GM19397 (cell line): ENCODE data around the gene PCK2.

Source experiments
- ATAC-seq: cut with Tn5 transposase; IDR thresholded peaks from one replicate; pipeline ENCODE4 v1.9.1; 2021; ENCODE audit warnings: mild to moderate bottlenecking, moderate library complexity; ENCODE audit not compliant: unreplicated experiment

PCK2 gene

GRCh38 chr14:24135834-24136683 is 41.9 kb downstream of the PCK2 start, which contains the start of gene PSME1:
Gene PSME1, plus strand, starts transcription at chr14:24136194. Its CDS starts 69 bp downstream, at chr14:24136263.
- peak; percentile 83 for ATAC-seq

DNA sequence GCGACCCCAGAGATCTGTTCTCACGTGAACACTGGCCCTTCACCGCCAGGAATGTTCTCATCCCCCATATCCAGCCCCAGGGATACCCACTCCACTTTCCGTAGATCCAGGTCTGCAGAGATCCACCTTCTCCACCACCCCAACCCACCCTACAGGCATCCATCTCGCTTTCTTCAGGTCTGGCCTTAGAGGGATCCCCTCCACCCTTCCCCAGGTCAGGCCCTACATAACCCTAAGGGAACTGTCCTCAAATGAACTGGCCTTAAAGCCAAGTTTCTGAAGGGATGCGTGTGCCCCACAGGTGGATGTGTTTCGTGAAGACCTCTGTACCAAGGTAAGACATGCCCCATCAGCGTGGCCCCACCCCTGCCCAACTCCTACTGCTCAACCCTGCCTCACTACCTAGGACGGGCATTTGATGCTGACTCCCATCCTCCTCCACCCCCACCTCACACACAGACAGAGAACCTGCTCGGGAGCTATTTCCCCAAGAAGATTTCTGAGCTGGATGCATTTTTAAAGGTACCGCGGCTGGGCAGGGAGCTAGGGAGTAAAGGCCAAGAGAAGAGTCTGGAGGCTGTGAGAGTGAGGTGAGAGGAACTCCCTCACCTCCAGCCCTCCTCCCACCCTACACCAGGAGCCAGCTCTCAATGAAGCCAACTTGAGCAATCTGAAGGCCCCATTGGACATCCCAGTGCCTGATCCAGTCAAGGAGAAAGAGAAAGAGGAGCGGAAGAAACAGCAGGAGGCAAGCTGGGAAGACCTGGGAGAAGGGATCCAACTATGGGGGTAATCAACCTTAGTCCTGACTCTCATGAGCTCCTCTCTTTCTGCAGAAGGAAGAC is 42.8 kb downstream of the PCK2 start:
- no peak for ATAC-seq

DNA sequence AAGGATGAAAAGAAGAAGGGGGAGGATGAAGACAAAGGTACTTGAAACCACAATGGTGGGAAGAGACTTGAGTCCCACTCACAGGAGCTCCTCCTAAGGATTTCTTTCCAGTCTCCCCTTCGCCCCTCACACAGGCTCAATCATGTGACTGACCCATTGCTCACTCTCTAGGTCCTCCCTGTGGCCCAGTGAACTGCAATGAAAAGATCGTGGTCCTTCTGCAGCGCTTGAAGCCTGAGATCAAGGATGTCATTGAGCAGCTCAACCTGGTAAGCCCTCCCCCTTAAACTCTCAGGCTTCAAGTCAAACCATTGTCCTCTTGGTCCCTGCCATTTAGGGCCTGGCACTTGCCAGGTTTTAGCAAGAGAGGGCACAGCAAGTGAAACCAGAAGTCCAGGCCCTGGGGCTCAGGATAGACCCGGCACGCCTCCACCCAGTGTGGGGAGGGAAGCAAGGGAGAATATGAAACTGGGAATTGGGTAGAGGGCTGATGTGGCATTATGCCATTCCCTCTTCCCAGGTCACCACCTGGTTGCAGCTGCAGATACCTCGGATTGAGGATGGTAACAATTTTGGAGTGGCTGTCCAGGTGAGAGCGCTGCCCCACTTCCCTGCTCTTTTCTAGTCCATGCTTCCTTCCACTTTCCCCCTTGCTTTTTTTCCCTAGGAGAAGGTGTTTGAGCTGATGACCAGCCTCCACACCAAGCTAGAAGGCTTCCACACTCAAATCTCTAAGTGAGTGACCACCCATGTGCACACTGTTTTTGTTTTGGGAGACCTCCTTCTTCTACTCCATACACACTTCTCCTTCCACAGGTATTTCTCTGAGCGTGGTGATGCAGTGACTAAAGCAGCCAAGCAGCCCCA is 43.7 kb downstream of the PCK2 start:
- no peak for ATAC-seq

DNA sequence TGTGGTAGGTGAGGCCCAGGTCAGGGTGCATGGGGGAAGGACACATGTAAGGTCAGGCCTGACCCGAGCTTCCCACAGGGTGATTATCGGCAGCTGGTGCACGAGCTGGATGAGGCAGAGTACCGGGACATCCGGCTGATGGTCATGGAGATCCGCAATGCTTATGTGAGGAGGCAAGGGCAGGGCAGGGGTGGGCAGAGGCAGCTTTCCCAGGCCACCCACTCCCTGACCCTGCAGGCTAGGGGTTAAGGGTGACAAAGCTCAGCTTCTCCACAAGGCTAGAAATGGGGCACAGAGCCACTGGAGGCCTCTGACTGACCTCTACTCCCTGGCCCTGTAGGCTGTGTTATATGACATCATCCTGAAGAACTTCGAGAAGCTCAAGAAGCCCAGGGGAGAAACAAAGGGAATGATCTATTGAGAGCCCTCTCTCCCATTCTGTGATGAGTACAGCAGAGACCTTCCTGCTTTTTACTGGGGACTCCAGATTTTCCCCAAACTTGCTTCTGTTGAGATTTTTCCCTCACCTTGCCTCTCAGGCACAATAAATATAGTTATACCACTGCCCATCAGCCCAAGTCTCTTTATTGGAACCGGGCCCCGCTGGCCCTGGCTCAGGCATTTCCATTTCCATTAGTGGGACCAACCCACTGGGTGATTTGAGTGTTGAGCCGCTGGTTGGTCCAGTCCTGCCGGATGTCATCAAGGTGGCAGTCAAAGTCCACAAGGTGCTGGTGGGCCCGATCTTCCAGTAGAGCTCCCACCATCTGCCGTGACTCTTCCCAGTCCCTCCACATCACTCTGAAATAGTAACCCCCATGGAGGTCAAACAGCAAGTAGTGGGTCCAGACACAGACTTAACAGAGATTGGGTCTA is 44.5 kb downstream of the PCK2 start:
- no peak for ATAC-seq

GRCh38 chr14:24139272-24139934 is 45.3 kb downstream of the PCK2 start:
- no peak for ATAC-seq

GRCh38 chr14:24141097-24141880 is 47.2 kb downstream of the PCK2 start, which contains the start of gene EMC9:
Gene EMC9, minus strand, starts transcription at chr14:24141591. Its CDS starts 287 bp downstream, at chr14:24141304.
- ATAC-seq = peak; percentile 82

DNA sequence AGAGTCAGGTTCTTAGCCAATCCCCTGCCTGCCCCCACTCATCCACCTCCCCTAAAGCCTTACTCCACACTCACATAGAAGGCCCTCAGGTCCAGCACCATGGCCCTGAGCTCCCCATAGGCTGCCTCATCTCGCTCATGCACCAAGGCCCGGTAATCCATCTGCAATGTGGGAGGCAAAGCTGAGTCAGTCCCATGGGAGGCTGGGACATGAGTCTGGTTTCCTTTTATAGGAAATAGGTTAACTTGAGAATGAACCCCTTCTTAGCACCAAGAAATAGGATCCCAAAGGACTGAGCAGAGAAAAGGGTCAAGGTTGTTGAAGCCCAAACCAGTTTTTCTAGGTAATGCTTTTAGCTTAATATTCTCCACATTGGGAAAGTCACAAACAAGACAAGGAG is 49.4 kb downstream of the PCK2 start:
- ATAC-seq = no peak

GRCh38 chr14:24144451-24144850 is 50.3 kb downstream of the PCK2 start:
- no peak for ATAC-seq

DNA sequence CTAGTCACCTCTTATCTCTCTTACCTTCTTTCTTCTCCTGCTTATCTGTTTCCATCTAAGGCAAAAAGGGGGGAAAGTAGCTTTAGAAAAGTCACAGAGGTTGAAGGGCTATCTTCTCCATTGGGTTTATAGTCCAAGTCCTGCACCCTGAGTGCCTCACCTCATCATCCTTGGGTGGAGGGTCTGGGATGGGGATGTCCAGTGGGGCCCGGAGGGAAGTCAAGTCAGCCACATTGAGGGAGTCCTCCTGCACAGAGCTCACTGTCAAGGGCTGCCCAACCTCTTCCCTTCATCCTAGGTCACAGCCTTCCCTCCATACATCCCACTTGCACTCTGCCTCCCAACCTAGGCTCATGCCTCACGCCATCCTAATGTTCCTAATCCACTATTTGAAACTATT is 51.1 kb downstream of the PCK2 start:
- no peak for ATAC-seq

DNA sequence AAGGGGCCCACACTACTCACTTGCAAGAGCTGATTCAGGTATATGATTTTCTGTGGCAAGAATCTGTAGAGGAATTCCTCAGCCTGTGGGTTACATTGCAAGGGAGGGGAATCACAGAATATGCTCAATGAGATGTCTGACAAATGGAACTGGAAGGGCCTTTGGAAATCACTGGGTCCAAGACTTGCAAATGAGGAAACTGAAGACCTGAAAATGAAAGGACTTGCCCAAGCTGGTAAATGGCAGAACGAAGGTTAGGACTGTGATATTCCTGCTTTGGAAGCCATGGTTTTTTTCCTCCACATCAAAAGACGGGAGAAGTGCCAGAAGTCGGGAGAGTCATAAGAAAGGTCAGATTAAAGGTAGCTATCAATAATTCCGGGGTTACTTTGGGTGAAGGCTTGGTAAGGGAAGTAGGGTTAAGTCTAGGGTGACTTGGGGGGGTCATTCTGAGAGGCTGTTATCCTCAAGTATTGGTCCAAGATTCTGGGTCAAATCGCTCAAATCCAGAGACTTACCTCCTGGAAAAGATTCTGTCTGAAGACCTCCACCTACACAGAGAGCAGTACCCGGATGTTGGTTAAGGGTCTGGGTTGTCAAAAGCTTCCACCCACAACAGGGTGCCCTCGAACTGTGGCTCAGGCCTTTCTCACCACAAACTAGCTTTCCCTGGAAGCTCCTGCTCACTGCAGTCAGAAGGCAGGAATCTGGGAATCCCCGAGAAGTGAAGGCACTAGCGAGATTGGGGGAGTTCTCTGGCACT is 51.8 kb downstream of the PCK2 start:
- ATAC-seq = no peak

DNA sequence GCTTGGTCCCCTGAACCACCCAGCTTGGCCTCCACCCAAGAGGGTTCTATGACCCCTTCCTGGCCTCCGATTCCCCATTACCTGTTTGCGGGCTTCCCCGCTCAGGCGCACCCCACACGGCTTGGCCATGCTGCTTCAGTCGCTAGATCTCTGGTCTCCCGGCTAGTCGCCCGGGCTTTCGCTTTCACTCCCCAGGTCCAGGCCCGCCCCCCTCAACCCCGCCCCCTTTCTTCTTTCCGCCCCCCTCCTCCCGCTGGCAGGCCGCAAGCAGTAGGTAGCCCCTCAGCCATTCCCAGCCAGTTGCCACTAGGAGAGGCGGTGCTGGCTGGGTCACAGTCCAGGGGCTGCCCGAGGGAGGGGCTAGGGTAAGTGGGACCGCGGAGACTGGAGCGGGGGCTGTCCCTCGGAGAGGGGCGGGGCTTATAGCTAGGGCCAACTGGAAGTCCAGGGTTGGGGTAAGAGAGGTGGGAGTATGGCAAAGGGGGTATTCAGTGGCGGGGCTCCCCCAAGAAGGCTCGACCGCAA is 52.4 kb downstream of the PCK2 start, which contains the start of gene PSME2:
Gene PSME2, minus strand, starts transcription at position 158 of the 525 bp plus-strand sequence. Its CDS starts 29 bp downstream, at position 129.
- peak; percentile 52 for ATAC-seq

DNA sequence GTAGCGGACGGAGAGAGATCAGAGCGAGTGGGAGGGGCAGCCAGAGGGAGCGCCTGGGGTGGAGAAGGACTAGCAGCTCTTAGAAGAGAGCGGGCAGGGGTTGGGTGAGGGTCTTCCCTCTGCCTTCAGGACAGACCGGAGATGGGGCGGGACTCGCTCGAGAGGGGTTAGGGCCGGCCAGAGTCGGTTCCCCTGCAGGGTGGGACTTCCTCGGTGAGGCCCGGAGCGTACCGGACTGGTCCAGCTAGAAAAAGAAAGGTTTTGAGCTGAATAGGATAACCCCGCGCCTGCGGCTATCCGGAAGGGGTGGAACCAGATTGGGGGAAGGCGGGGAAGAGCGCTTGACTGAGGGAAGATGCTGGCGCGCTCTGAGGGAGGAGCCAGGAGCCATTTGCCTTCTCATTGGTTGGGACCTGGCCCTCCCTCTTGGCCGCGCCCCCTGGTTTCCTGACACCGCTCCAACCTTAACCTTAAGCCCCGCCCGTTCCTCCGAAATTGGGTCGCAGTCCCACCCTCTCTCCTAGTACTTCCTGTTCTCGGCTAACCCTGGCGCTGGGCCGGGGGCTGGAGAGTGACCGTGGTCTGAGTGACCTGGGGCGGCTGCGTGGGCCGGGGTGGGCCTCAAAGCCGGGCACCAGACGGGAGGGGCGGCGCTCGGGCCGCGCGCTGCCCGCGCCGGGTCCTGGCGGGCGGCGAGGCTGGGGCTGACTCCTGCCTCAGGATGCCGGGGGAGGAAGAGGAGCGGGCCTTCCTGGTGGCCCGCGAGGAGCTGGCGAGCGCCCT is 53.1 kb downstream of the PCK2 start, which contains the start of gene RNF31:
Gene RNF31, plus strand, starts transcription at position 521 of the 783 bp plus-strand sequence. Its CDS starts 201 bp downstream, at position 722.
- peak; percentile 80 for ATAC-seq

DNA sequence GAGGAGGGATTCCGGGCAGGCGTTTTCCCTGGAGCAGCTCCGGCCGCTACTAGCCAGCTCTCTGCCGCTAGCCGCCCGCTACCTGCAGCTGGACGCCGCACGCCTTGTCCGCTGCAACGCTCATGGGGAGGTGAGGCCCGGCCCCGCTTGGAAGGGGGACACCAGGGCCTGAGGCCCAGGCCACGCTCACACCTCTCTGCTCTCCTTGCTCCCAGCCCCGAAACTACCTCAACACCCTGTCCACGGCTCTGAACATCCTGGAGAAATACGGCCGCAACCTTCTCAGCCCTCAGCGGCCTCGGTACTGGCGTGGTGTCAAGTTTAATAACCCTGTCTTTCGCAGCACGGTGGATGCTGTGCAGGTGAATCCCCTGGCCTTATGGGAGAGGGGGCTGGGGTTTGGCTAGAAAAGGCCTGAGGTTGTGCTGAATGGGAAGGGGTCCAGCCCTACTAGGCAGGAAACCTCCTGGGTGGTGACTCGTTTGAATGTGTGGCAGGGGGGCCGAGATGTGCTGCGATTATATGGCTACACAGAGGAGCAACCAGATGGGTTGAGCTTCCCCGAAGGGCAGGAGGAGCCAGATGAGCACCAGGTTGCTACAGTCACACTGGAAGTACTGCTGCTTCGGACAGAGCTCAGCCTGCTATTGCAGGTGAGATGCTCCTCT is 53.8 kb downstream of the PCK2 start:
- no peak for ATAC-seq

DNA sequence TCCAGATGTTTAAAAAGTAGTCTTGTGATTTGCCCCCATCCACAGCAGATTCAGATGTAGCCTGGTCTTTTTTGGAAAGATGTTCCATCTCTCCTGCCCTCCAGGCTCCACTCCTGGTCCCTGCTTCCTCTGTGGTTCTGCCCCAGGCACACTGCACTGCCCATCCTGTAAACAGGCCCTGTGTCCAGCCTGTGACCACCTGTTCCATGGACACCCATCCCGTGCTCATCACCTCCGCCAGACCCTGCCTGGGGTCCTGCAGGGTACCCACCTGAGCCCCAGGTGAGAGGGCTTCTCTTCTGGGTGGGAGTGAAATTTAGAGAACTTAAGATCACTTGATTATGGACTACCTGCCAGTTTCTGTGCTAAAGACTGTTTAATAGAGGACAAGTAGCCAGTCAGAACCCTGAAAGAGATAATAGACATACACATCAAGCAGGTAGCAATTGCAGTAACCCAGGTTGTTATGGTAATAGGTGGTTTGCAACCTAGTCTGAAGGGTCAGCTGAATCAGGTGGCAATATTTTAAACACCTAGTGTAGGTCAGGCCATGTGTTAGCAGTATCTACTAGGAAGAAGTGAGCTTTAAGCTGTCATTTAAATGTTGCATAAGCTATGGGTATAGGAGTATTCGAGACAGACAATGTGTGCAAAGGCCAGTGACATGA is 55.3 kb downstream of the PCK2 start:
- no peak for ATAC-seq

GRCh38 chr14:24150061-24150460 is 56.0 kb downstream of the PCK2 start:
- no peak for ATAC-seq
